Neural cell (in vitro differentiated cells): Measurements from ENCODE around the gene PRKCG. TPM values are rescaled to one million over a fixed set of nuclear protein-coding genes. Genes with fewer than 3 reads are reported as not detected.

Experiments used
- H2AFZ ChIP-seq: fragments of 200-600, 300-800 bp; sonication (generic), shearing (Covaris generic); 2 replicates; pipeline ENCODE4 v1.6.0; 2014; ENCODE audit warnings: low read depth, mild to moderate bottlenecking, antibody characterized with exemption, low read length, moderate library complexity
- H3F3A ChIP-seq: fragments of 200-600 bp; shearing (Covaris generic); 2 replicates; pipeline ENCODE4 v1.6.1; 2016; ENCODE audit warnings: mild to moderate bottlenecking, moderate library complexity, mixed read lengths, antibody characterized with exemption, low read length; ENCODE audit not compliant: insufficient read depth, poor library complexity, severe bottlenecking
- H3K27ac ChIP-seq: fragments of 200-600, 300-800 bp; sonication (generic), shearing (Covaris generic); 2 replicates; pipeline ENCODE4 v1.5.1; 2014; ENCODE audit warnings: mild to moderate bottlenecking, low read length, moderate library complexity
- H3K27me3 ChIP-seq: fragments of 300-800, 200-600 bp; sonication (generic), shearing (Covaris generic); 2 replicates; pipeline ENCODE4 v1.6.0; 2014; ENCODE audit warnings: mild to moderate bottlenecking, low read depth, low read length, moderate library complexity; ENCODE audit not compliant: insufficient read depth
- H3K36me3 ChIP-seq: fragments of 300-800, 200-600 bp; sonication (generic), shearing (Covaris generic); 2 replicates; pipeline ENCODE4 v1.5.1; 2014; ENCODE audit warnings: mild to moderate bottlenecking, antibody characterized with exemption, low read length, moderate library complexity; ENCODE audit not compliant: insufficient read depth
- H3K4me2 ChIP-seq: fragments of 300-800, 200-600 bp; sonication (generic), shearing (Covaris generic); 2 replicates; pipeline ENCODE4 v1.6.0; 2014; ENCODE audit warnings: mild to moderate bottlenecking, low read length
- H3K4me3 ChIP-seq: fragments of 300-800, 200-600 bp; sonication (generic), shearing (Covaris generic); 2 replicates; pipeline ENCODE4 v1.5.1; 2014; ENCODE audit warnings: mild to moderate bottlenecking, low read length, moderate library complexity
- H3K79me2 ChIP-seq: fragments of 200-600 bp; shearing (Covaris generic); replicated peaks from 2 replicates; pipeline ENCODE4 v1.6.0; 2014; ENCODE audit warnings: mild to moderate bottlenecking, low read length, moderate library complexity; ENCODE audit not compliant: insufficient read depth
- H3K9ac ChIP-seq: fragments of 300-800, 200-600 bp; sonication (generic), shearing (Covaris generic); 2 replicates; pipeline ENCODE4 v1.6.1; 2016; ENCODE audit warnings: mild to moderate bottlenecking, low read length, mixed read lengths
- H3K9me2 ChIP-seq: fragments of 200-600 bp; shearing (Covaris generic); 2 replicates; pipeline ENCODE4 v1.6.1; 2016; ENCODE audit warnings: mild to moderate bottlenecking, low read length, mixed read lengths; ENCODE audit not compliant: insufficient read depth
- H3K9me3 ChIP-seq: fragments of 200-600, 300-800 bp; sonication (generic), shearing (Covaris generic); 2 replicates; pipeline ENCODE4 v1.6.1; 2016; ENCODE audit warnings: mild to moderate bottlenecking, mixed run types, low read length, moderate library complexity, mixed read lengths
- H4K20me1 ChIP-seq: fragments of 200-600 bp; shearing (Covaris generic); 2 replicates; pipeline ENCODE4 v1.6.1; 2016; ENCODE audit warnings: mild to moderate bottlenecking, mixed run types; ENCODE audit not compliant: insufficient read depth
- CTCF ChIP-seq: fragments of 450-650 bp; IDR thresholded peaks from 2 replicates; pipeline ENCODE4 v1.5.1; 2014; ENCODE audit warnings: antibody characterized with exemption, mild to moderate bottlenecking, moderate library complexity; ENCODE audit not compliant: poor library complexity, severe bottlenecking
- EP300 ChIP-seq: fragments of 450-650 bp; conservative IDR thresholded peaks from 2 replicates; pipeline ENCODE4 v1.6.1; 2014; ENCODE audit warnings: antibody characterized with exemption, mild to moderate bottlenecking, moderate library complexity; ENCODE audit not compliant: poor library complexity, severe bottlenecking
- EZH2 ChIP-seq: fragments of 200-600, 300-800 bp; shearing (Covaris generic), sonication (generic); IDR thresholded peaks from 2 replicates; pipeline ENCODE4 v1.6.1; 2014; ENCODE audit warnings: antibody characterized with exemption, low read length, borderline replicate concordance, mild to moderate bottlenecking; ENCODE audit not compliant: insufficient read depth, poor library complexity, severe bottlenecking
- MXI1 ChIP-seq: fragments of 450-650 bp; conservative IDR thresholded peaks from 2 replicates; pipeline ENCODE4 v1.6.1; 2014; ENCODE audit warnings: antibody characterized with exemption, mild to moderate bottlenecking; ENCODE audit not compliant: poor library complexity, severe bottlenecking
- POLR2AphosphoS5 ChIP-seq: IDR thresholded peaks from 2 replicates; pipeline ENCODE4 v1.6.1; 2012
- RAD21 ChIP-seq: fragments of 450-650 bp; conservative IDR thresholded peaks from 2 replicates; pipeline ENCODE4 v1.6.1; 2014; ENCODE audit warnings: antibody characterized with exemption, mild to moderate bottlenecking, moderate library complexity
- REST ChIP-seq: IDR thresholded peaks from 2 replicates; pipeline ENCODE4 v1.6.1; 2012; ENCODE audit warnings: borderline replicate concordance
- SMC3 ChIP-seq: fragments of 450-650 bp; conservative IDR thresholded peaks from 2 replicates; pipeline ENCODE4 v1.6.1; 2014; ENCODE audit warnings: antibody characterized with exemption, mild to moderate bottlenecking, moderate library complexity; ENCODE audit not compliant: poor library complexity
- TAF1 ChIP-seq: IDR thresholded peaks from 2 replicates; pipeline ENCODE4 v1.6.1; 2012; ENCODE audit warnings: low read depth
- polyA plus RNA-seq: library from polyadenylated mRNA; depleted of rRNA; stranded (reverse); fragments of >200 nt; gene quantifications from 2 replicates; pipeline ENCODE4 v1.2.3, GENCODE V29; 2014

Gene PRKCG
- polyA plus RNA-seq, 1 donor from 2014 or later, result 0.99 TPM

GRCh38 chr19:53917356-53917755 is 35.4 kb downstream of the PRKCG start:
- Histone ChIP-seq H2AFZ (no peak overlapping the region), H3K9ac (no peak overlapping the region), H4K20me1 (no peaks in the 10 kb centered on the region), H3K27me3 (no peaks in the 10 kb centered on the region), H3F3A (no peaks in the 10 kb centered on the region), H3K36me3 (no peaks in the 10 kb centered on the region), H3K4me2 (no peak overlapping the region), H3K9me3 (no peaks in the 10 kb centered on the region), H3K79me2 (peaks cover 3% of the 10 kb centered on the region), H3K4me3 (no peak overlapping the region), H3K9me2 (no peaks in the 10 kb centered on the region), H3K27ac (no peak overlapping the region)
- TF ChIP-seq TAF1, result no peak

- Histone ChIP-seq H2AFZ (no peak overlapping the region), H3K27ac (no peak overlapping the region), H3K9me2 (no peaks in the 10 kb centered on the region), H3K4me3 (no peak overlapping the region), H3K36me3 (no peaks in the 10 kb centered on the region), H4K20me1 (no peaks in the 10 kb centered on the region), H3K27me3 (no peaks in the 10 kb centered on the region), H3K4me2 (no peak overlapping the region), H3K79me2 (no peaks in the 10 kb centered on the region), H3K9ac (no peak overlapping the region), H3K9me3 (no peaks in the 10 kb centered on the region), H3F3A (no peaks in the 10 kb centered on the region)
- TF ChIP-seq CTCF, result no peak
- no peak for TF ChIP-seq SMC3
- TF ChIP-seq REST, result no peak
- no peak for TF ChIP-seq EZH2
- no peak for TF ChIP-seq EP300
- TF ChIP-seq TAF1, result no peak
- no peak for TF ChIP-seq POLR2AphosphoS5
- TF ChIP-seq RAD21, result no peak
- TF ChIP-seq MXI1, result no peak
Measured at GRCh38 chr19:53927739-53928138, 45.7 kb downstream of the PRKCG start.

DNA sequence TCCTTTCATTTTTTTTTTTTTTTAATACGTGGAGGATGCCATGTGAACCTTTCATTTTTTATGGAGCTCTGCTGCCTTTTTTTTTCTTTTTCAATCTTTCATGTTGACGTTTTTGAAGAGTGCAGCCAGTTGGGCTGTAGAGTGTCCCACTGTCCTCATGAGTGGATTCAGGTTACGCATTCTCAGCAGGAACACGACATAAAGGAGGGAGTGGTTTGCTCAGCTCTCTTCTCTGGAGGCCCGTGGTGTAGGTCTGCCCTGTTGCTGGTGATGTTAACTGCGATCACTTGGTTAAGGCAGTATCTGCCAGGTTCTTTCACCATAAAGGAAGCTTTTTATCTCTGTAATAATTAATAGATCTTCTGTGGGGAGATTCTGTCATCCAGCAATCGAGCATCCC is 54.0 kb downstream of the PRKCG start:
- no peaks in the 10 kb centered on the region for H4K20me1 ChIP-seq
- TF ChIP-seq POLR2AphosphoS5, result no peak
- no peak for TF ChIP-seq SMC3
- TF ChIP-seq REST, result no peak
- no peak for TF ChIP-seq TAF1
- TF ChIP-seq RAD21, result no peak
- no peak for TF ChIP-seq CTCF
- no peak for TF ChIP-seq EP300
- TF ChIP-seq MXI1, result no peak
- TF ChIP-seq EZH2, result no peak
- no peak overlapping the region for H3K4me2 ChIP-seq
- no peaks in the 10 kb centered on the region for H3K27me3 ChIP-seq
- H3K9me2 ChIP-seq, result no peaks in the 10 kb centered on the region
- H3K4me3 ChIP-seq, result no peak overlapping the region
- H3K79me2 ChIP-seq, result no peaks in the 10 kb centered on the region
- H3K9me3 ChIP-seq, result peaks cover 4% of the 10 kb centered on the region
- no peaks in the 10 kb centered on the region for H3F3A ChIP-seq
- H3K9ac ChIP-seq, result no peak overlapping the region
- H3K36me3 ChIP-seq, result no peaks in the 10 kb centered on the region
- H3K27ac ChIP-seq, result no peak overlapping the region
- H2AFZ ChIP-seq, result no peak overlapping the region
